Body of pancreas (tissue), 4 donors: Measurements from ENCODE around the gene MRPS14. TPM values are rescaled to one million over a fixed set of nuclear protein-coding genes. Genes with fewer than 3 reads are reported as not detected.

Experiments used
- ATAC-seq: fragments of 150-250 bp; one replicate; pipeline ENCODE4 v1.9.1; 2016
- DNase-seq, 4 donors: peaks; one replicate each; pipeline ENCODE4 v3.0.0-alpha.2; 2019
- H3K27ac ChIP-seq, 4 donors: fragments of 200-600 bp; sonication (generic); 1 replicate in 3 of 4; 2 replicates in 1 of 4; pipeline versions ENCODE4 v1.5.1 to v1.6.1; 2016 to 2019; ENCODE audit warnings: mild to moderate bottlenecking in 1 of 4, mixed read lengths in 1 of 4, moderate library complexity in 1 of 4
- H3K27me3 ChIP-seq, 2 donors: fragments of 200-600 bp; sonication (generic); one replicate each; pipeline ENCODE4 v1.6.0; 2016; ENCODE audit warnings: mild to moderate bottlenecking in 1 of 2
- H3K36me3 ChIP-seq, 2 donors: fragments of 200-600 bp; sonication (generic); replicated peaks in 1 of 2; 2 replicates each; pipeline ENCODE4 v1.5.1; 2016; ENCODE audit warnings: low read depth in 2 of 2; ENCODE audit not compliant: insufficient read depth in 1 of 2
- H3K4me1 ChIP-seq: fragments of 200-600 bp; sonication (generic); one replicate; pipeline ENCODE4 v1.6.0; 2016
- H3K4me3 ChIP-seq, 2 donors: fragments of 200-600 bp; sonication (generic); 1 replicate in 1 of 2; 2 replicates in 1 of 2; pipeline ENCODE4 v1.5.1; 2016 to 2019
- H3K9me3 ChIP-seq, 3 donors: fragments of 200-600 bp; sonication (generic); 1 replicate in 2 of 3; 2 replicates in 1 of 3; pipeline ENCODE4 v1.5.1; 2016
- CTCF ChIP-seq, 7 experiments: fragments of 450-650 bp in 4 of 7; fragments of 200-600 bp in 3 of 7; sonication (generic) in 3 of 7; IDR thresholded peaks; one replicate each; pipeline ENCODE4 v1.5.1; 2016 to 2019; ENCODE audit warnings: antibody characterized with exemption in 7 of 7
- POLR2A ChIP-seq, 3 donors: fragments of 450-650 bp; IDR thresholded peaks; one replicate each; pipeline ENCODE4 v1.6.1; 2016; ENCODE audit warnings: antibody characterized with exemption in 3 of 3, mild to moderate bottlenecking in 2 of 3
- WGBS, 2 donors: methylation state at CpG; one replicate each; pipeline ENCODE4 v1.1.5; 2017; 5-methylcytosine and 5-hydroxymethylcytosine counted together
- intact Hi-C: fragments of 100-400 bp; cut with DNase I; formaldehyde crosslinking; loops from one replicate; pipeline ENCODE4 v1.15.1; 2023
- total RNA-seq, 2 donors: library from RNA; depleted of rRNA; stranded (reverse); fragments of >200 nt; gene quantifications; one replicate each; pipeline ENCODE4 v1.1.0, GENCODE V29; 2016

The MRPS14 gene
- total RNA-seq, 2 donors from 2014 or later = 10.9 to 15.6 TPM

GRCh38 chr1:174990382-174990999 lies 32.7 kb downstream of the MRPS14 start:
- intact Hi-C loops = no loop called here
- H3K9me3 ChIP-seq = no peaks in the 10 kb centered on the region
- ATAC-seq (peak; percentile 92), DNase-seq (peak in 2 of 4 donors; percentile 27 to 41)
- H3K4me3 ChIP-seq = peak overlapping the region in 1 of 2 donors; percentile 3
- H3K4me1 ChIP-seq = peaks cover 14% of the 10 kb centered on the region
- H3K27me3 ChIP-seq = no peaks in the 10 kb centered on the region
- peak overlapping the region; percentile 34 to 73 (median 70) for H3K27ac ChIP-seq
- H3K36me3 ChIP-seq = peaks cover 0 to 2% of the 10 kb centered on the region in 2 donors
- TF ChIP-seq CTCF (IDR thresholded peaks at IDR 0.05) = no peak
- TF ChIP-seq POLR2A (IDR thresholded peaks at IDR 0.05) = no peak
- WGBS, 2 donors = 13 to 22% methylated on average over 6 of the region's 6 CpGs

- Histone ChIP-seq H3K4me3 (no peak overlapping the region), H3K36me3 (peaks cover 0 to 2% of the 10 kb centered on the region in 2 donors), H3K27ac (peak overlapping the region in 3 of 4 donors; percentile 70 to 73 (median 70)), H3K9me3 (no peaks in the 10 kb centered on the region), H3K27me3 (no peaks in the 10 kb centered on the region), H3K4me1 (peaks cover 14% of the 10 kb centered on the region)
- TF ChIP-seq POLR2A (IDR thresholded peaks at IDR 0.05) = no peak
- TF ChIP-seq CTCF (IDR thresholded peaks at IDR 0.05) = no peak
- intact Hi-C loops = loop anchor here (10.0 kb wide), 1 partner anchor 215 kb away; no protein-coding TSS in a partner anchor
- 61 to 75% methylated on average over 5 of the region's 5 CpGs for WGBS, 2 donors
- no peak for DNase-seq
- no peak for ATAC-seq
Measured at GRCh38 chr1:174989536-174990220, 33.5 kb downstream of the MRPS14 start.

GRCh38 chr1:174988986-174989385 lies 34.2 kb downstream of the MRPS14 start:
- intact Hi-C loops = loop anchor here (10.0 kb wide), 1 partner anchor 214 kb away; no protein-coding TSS in a partner anchor
- TF ChIP-seq POLR2A (IDR thresholded peaks at IDR 0.05) (no peak), CTCF (IDR thresholded peaks at IDR 0.05) (no peak)
- 88 to 90% methylated on average over 3 of the region's 3 CpGs for WGBS, 2 donors
- H3K4me3 ChIP-seq = no peak overlapping the region
- H3K9me3 ChIP-seq = no peaks in the 10 kb centered on the region
- H3K27ac ChIP-seq = no peak overlapping the region
- ATAC-seq (no peak), DNase-seq (no peak)
- peaks cover 14% of the 10 kb centered on the region for H3K4me1 ChIP-seq
- H3K27me3 ChIP-seq = no peaks in the 10 kb centered on the region
- peaks cover 0 to 1% of the 10 kb centered on the region in 2 donors for H3K36me3 ChIP-seq

- TF ChIP-seq POLR2A (IDR thresholded peaks at IDR 0.05) = no peak
- intact Hi-C loops = loop anchor here (10.0 kb wide), 1 partner anchor 214 kb away; no protein-coding TSS in a partner anchor
- no peak for ATAC-seq
Measured at GRCh38 chr1:174988539-174988938, 34.7 kb downstream of the MRPS14 start.

GRCh38 chr1:174984952-174985351 lies 38.3 kb downstream of the MRPS14 start:
- Histone ChIP-seq H3K9me3 (no peaks in the 10 kb centered on the region), H3K4me1 (peaks cover 8% of the 10 kb centered on the region), H3K36me3 (peaks cover 0 to 8% of the 10 kb centered on the region in 2 donors), H3K27ac (no peak overlapping the region), H3K27me3 (no peaks in the 10 kb centered on the region), H3K4me3 (no peak overlapping the region)
- 94 to 96% methylated on average over 4 of the region's 4 CpGs for WGBS, 2 donors
- ATAC-seq (no peak), DNase-seq (no peak)
- intact Hi-C loops = loop anchor here (10.0 kb wide), 1 partner anchor 210 kb away; no protein-coding TSS in a partner anchor
- TF ChIP-seq POLR2A (IDR thresholded peaks at IDR 0.05) (no peak), CTCF (IDR thresholded peaks at IDR 0.05) (no peak)

More at GRCh38 chr1:174988539-174988938, 34.7 kb downstream of the MRPS14 start:
- peaks cover 14% of the 10 kb centered on the region for H3K4me1 ChIP-seq
- no peak for DNase-seq
- no peak overlapping the region for H3K27ac ChIP-seq
- no peak overlapping the region for H3K4me3 ChIP-seq
- no peaks in the 10 kb centered on the region for H3K36me3 ChIP-seq
- no peaks in the 10 kb centered on the region for H3K27me3 ChIP-seq
- no peaks in the 10 kb centered on the region for H3K9me3 ChIP-seq
